GM19023 (cell line): Measurements from ENCODE around the gene CA6.
"Not testable (repeated sequence)": the region's sequence is repeated elsewhere in the genome, so short reads cannot be mapped to it uniquely, and the experiment has no call there.

Experiments
- ATAC-seq: cut with Tn5 transposase; IDR thresholded peaks from one replicate; pipeline ENCODE4 v1.9.1; 2021; ENCODE audit warnings: mild to moderate bottlenecking, moderate library complexity; ENCODE audit not compliant: unreplicated experiment

The CA6 gene

DNA sequence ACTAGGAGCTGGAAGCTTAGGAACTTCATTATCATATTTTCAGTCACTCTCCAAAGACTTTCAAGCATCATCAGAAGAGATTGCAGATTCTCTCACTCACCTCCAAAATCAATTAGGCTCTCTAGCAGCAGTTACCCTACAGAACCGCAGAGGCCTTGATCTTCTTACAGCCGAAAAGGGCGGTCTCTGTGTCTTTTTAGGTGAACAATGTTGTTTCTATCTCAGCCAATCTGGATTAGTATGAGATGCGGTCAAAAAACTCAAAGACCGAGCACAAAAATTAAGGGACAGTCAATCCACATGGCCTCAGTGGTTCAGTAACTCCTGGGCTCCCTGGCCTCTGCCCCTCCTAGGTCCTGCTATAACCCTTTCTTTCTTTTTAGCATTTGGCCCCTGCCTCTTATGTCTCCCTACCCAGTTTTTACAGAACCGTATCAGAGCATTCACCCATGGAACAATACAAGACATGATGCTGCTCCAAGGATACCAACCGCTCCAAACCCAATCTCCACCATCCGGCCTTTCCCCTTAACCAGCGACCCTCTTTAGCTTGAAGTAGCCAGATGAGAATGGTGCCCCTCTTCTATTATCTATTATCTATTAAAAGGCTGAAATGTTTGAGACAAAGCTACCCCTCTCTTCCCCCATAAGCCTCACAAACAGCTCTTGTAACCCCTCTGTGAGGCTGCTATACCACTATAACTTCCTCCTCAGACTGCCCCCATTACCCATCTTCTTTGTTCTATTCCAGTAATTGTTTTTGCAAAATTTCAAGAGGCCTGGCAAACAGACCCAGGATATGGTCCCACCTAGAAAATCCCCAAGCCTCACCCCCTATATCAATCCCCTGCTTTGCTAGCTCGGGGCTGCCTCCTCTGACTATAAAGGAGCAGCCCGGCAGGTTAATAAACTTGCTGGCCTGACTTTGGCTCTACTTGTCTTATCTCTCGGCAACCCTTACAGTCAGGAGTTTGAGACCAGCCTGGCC lies 18.7 kb upstream of the CA6 start:
- no peak for ATAC-seq

DNA sequence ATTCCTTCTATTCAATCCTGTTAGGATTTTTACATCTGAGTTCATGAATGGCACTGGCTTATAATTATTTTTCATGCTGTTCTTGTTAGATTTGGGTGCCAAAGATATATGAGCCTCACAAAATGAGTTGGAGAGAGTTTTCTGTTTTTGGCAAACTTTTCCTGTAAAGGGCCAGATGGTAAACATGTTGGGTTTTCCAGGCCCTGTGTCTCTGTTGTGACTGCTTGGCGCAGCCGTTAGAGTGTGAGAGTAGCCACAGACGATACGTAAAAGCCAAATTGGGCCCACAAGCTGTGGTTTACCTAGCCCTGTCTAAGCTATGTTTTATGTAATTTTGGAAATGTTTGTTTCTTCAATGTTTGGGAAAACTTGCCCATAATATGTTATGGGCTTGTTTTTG lies 15.6 kb upstream of the CA6 start:
- ATAC-seq: no peak

DNA sequence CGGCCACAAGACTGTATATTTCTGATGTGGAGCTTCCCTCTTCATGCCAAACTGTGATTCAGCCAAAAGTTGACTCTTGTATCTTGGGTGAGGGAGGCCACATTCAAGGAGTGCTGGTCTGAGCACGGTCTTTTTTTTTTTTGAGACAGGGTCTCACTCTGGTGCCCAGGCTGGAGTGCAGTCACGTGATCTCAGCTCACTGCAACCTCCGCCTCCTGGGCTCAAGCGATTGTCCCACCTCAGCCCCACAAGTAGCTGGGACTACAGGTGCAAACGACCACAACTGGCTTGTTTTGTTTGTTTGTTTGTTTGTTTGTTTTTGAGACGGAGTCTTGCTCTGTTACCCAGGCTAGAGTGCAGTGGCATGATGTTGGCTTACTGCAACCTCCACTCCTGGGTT lies 8.6 kb upstream of the CA6 start:
- not testable (repeated sequence) for ATAC-seq

DNA sequence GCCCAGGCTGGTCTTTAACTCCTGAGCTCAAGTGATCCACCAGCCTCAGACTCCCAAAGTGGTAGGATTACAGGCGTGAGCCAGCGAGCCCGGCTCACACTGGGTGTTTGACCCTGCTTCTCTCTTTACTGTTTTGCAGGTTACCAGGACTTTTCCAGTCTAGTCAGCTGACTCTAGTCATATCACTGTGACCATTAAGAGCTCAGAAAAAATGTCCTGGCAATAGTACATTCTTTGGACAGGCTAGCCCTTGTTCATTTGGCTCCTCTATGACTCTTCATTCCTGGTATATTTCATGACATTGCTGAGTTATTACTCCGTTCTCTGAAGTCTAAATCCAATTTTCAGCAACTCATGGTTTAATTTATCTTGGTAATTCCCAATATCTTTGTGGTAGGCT lies 8.0 kb upstream of the CA6 start:
- ATAC-seq: no peak

DNA sequence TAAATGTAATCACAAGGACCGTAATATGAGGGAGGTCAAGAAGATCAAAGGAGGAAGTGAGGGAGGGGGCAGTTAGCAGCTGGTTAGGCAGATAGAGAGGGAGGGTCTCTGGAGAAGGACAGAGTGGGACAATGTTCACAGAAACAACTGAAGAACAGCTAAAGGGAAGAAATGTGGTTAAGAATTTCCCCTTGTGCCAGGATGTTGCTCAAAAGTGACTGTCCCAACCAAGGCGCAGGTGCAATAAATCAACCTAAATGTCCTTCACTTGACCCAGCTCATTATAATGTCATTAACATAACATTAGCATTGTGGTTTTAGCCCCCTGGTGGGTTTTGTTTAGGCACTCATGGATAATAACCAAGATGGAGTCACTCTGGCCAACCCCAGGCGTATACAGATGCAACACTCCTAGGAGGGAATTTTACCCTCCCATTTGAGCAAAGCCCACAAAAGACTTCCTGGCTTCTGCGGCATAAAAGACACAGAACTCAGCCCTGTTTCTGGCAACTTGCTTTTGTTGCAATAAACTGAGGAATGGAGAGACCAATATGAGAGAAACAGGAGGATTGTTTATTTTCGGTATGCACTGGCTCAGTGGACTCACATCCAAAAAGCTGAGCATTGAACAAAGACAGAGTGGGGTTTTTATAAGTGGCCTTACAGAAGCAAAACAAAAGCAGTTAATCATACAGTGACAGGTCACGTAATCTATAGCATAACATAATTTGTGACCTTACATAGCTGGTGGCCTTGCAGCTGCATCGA lies 7.3 kb upstream of the CA6 start:
- ATAC-seq: no peak

DNA sequence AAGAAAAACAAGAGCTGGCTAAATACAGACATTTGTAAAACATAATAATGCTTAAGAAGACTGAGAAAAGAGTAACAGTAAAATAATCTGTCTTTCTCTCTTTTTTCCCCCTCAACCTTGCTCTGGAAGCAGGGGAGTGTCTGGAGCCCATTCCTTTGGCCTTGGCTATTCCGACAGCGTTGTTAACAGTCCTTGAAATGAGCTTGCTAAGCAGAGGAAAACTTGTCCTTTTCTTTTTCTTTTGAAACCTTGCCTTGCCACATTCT lies 6.7 kb upstream of the CA6 start:
- ATAC-seq: no peak

DNA sequence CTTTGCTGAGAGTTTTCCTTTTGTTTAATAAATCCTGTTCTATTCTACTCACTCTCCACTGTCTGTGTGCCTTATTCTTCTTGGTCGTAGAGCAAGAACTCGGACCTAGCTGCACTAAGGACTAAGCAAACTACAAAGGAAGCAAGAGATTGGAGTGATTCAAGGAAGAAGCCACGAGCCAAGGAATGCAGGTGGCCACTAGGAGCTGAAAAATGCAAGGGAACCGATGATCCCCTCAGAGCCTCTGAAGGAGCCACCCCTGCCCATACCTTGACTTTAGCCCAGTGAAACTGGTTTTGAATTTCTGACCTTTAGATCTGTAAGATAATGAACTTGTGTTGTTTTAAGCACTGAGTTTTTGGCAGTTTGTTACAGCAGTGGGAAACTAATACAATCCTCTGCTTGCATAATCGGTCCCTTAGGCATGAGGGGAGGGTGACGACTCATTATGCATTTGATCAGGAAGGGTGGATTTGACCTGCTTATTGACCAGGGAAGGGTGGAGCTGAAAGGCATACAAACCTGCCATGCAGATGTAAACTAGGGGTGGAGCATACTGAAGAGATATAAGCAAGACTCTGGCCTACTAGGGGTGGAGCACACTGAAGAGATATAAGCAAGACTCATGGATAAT lies 6.2 kb upstream of the CA6 start:
- no peak for ATAC-seq

DNA sequence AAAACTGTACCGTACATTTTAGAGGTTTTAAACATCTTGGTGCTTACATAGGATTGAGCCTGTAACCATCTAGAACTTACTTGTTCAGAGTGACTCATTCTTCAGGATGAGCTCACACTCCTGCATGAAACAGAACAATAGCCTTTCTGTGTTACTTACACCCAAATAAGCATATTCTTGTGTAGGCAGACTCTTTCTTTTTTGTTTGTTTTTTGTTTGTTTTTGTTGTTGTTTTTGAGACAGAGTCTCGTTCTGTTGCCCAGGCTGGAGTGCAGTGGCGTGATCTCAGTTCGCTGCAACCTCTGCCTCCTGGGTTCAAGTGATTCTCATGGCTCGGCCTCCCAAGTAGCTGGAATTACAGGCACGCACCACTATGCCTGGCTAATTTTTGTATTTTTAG lies 3.8 kb upstream of the CA6 start:
- ATAC-seq: no peak

DNA sequence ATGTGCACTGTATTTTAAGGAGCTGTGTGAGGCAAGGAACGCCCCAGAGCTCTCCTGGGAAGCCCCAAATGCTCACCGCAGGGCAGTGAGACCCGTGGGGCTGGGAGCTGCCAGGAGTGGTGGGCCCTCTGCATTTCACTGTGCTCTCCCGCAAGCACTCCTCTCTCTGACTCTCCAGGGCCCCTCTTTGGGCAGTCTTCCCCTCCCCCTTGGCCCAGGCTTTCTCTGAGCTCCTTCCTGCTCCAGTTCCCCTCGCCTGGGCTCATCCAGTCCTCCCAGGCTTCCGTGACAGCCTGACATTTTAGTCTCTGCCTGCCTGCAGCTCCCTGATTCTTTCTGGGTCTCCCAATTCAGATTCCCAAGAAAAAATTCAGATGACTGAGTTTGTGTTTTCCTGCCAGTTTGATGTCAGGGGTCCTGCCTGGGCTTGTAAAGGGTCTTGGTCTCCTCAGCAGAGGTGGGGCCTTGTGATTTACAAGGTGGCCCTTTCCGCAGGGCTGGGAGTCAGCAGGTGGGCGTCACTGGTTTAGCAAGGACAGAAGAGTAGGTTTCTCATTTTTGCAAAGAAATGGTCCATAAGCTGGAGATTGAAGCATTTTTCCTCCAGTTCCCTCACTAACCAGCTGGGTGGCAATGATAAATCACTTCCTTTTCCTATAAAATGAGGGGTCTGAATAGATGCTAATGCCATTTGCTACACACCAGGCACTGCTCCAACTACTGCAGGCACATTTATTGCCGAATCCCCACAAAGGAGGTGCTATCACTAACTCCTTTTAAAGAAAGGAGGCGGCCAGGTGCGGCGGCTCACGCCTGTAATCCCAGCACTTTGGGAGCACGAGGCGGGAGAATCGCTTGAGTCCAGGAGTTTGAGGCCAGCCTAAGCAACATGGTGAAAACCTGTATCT lies 1.9 kb upstream of the CA6 start:
- ATAC-seq: no peak

DNA sequence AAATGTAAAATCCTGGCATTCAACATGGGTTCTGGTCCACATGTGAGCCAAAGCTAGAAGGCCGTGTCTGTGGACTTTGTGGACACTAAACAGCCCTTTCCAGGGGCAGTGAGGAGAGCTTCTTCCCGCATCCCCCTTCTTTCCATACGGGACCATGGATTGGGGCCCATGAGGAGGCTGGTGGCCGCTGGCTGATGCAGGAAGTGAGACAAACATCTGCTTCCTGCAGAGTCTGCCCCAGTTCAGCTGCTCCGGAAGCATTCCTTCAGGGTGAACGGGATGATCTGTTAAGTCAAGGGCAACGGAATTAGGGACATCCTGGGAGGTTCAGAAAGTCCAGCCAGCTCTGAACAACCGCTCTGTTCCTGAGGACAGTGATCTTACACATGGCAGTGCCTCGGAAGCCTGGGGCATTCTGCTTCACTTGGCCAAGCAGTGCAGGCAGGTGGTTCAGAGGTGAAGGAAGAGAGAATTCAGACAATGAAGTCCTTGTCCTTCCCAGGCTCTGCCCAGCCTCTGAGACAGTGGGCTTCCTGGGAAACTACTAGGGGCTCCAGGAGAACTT lies 1.5 kb downstream of the CA6 start:
- no peak for ATAC-seq

DNA sequence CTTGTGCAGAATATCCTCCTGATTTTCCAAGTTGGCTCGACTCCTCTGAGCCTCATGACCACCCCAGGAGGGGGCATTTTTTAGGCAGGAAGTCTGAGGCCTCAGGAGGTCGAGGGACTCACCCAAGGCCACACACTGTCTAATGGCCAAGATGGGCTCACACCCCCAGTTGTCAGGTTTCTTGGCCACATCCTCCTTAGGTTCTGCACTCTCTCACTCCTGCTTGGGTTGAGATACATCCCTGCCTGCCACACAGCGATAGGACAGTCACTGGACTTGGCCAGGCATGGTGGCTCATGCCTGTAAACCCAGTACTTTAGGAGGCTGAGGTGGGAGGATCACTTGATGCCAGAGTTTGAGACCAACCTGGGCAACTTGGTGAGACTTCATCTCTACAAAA lies 4.6 kb downstream of the CA6 start:
- no peak for ATAC-seq

DNA sequence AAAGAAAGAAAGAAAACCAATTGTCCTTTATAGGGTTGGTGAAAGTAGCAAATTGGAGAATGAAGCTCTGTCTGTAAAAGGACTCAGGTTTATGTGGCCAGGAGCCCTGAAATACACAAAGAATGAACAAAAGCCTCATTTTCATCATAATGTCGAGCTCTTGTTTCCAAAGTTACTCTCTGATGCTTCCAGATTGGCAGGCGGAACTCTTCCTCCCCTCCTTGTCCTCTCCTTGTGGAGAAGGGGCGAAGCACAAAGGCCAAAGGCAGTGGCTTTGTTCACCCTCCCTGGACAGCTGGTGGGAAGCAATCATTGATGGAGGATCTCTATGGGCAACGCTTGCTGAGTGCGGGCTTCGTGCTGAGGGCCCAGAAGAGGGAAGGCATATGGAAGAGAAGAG lies 5.6 kb downstream of the CA6 start:
- no peak for ATAC-seq

DNA sequence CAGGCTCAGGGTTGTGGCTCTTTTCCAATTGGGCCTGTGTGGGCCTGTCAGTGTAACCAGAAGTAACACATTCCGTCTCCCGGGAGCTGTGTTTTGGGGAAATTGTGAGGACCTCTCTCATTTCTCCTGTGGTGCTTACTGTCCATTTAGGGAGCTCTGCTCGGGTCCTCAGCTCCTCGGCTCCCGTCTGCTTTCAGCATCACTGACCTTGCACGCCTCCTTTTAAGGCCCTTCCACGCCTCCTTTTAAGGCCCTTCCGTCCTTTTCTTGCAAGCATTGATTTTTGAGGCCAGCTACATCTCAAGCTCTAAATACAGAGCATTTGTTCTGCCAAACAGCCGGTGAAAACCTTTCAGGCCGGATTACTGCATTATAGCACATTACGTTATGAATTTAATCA lies 9.7 kb downstream of the CA6 start:
- ATAC-seq: no peak

DNA sequence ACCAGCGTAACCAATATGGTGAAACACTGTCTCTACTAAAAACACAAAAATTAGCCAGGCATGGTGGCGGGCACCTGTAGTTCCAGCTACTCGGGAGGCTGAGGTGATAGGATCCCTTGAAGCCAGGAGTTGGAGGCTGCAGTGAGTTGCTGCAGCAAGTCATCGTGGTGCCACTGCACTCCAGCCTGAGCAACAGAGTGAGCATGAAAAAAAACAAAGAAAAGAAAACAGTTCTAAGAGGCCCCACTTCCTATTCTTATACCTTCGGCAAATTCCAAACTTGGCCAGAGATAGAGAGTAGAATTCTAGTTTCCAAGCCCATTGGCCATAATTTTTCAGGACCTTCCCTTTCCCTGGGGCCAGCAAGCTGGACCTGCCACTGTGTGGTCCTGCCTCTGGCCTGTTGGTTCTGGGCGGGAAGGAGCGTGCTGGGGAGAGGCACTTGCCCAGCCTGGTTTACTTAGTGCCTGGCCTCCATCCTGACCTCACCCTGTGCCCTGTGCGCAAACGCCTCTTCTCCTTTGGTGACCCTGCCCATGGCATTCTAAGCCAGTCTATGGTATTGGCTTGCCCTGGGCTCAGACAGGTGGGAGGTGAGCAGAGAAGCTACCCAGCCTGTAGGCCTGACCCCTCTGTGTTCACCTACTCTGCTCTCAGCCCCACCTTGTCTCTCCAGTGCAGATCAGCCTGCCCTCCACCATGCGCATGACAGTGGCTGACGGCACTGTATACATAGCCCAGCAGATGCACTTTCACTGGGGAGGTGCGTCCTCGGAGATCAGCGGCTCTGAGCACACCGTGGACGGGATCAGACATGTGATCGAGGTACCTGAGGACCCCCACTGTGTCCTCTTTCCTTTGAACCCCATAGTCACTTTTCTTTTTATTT lies 11.0 kb downstream of the CA6 start:
- no peak for ATAC-seq

DNA sequence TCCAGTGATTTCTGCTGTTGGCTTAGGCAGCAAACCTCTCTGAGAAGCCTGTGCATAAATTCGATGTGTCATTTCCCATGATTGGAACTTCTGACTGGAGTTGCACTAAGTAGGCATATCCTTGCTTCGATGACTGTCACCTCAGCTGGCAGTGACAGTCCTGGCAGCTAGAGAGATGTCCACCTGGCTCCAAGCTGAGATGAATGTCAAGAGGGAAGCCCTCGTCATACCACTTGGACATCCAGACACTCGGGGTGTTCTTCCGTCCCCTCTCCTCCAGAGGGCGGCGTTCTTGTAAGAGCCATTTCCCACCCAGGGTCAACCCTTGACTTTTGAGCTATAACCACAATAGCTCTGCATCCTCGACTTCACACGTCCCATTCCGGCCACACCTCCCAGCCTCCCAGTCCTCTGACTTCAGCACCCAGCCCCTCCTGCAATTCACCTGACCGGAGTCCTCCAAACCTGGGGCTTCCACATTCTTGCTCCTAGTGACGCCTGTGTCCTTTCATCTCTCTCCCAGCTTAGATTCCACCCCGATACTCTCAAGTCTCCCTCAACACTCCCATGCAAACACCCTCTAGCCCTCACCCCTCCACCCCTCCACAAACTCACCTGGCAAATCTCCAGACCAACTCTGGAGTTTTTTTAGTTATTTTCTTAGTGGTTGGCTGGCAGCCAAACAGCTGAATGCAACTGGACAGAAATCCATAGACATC lies 17.3 kb downstream of the CA6 start:
- no peak for ATAC-seq

DNA sequence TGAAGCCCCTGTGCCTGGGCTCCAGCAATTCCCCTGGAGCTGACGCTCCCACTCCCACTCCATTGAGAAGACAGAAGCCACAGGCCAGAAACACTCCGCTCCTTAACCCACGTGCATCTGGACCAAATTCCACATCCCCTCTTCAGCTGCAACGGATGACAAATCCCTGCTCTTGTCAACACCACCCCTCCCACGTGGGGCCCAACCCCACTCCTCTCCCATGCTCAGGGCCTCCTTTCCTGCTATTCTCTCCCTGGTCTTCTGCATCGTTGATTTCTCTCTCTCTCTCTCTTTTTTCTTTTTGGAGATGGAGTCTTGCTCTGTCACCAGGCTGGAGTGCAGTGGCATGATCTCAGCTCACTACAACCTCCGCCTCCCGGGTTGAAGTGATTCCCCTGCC lies 18.3 kb downstream of the CA6 start:
- ATAC-seq: no peak

DNA sequence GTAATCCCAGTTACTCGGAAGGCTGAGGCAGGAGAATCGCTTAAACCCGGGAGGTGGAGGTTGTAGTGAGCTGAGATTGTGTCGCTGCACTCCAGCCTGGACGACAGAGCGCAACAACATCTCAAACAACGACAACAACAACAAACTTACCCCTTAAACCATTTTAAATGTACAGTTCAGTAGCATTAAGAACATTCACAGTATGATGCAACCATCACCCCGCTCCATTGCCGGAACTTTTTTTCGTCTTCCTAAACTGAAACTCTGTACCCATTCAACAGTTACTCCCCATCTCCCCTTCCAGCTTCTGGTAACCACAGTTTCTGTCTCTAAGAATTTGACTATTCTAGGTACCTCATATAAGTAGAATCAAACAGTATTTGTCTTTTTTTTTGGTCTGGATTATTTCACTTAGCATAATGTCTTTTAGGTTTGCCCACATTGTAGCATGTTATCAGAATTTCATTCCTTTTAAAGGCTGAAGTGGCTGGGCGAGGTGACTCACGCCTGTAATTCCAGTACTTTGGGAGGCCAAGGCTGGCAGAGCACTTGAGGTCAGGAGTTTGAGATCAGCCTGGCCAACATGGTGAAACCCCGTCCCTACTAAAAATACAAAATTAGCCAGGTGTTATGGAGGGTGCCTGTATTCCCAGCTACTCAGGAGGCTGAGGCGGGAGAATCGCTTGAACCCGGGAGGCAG lies 19.6 kb downstream of the CA6 start:
- no peak for ATAC-seq

DNA sequence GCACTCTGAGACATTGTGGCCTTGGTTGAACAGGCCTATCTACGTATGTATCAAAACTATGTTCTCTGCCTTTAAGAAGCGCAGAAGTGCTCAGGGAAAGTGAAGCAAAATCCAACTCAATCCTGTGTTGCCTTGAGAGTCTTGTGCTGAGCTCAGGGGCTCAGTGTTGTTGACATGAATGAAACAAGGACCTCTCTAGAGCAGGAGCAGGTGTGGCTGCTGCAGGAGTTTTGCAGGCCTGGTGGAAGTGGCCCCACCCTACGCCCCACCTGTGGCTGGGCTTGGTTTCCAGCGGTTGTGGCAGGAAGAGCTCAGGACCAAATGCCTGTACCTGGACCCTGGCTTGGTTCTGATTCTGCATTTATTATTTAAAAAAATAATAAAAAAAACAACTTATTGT lies 20.9 kb downstream of the CA6 start:
- no peak for ATAC-seq
